ENCODE results near the gene ADAM17.
"Not testable (repeated sequence)": the region's sequence is repeated elsewhere in the genome, so short reads cannot be mapped to it uniquely, and the experiment has no call there.

GRCh38 chr2:9513946-9514345 is 41.7 kb downstream of the ADAM17 start:
- TF ChIP-seq EZH2phosphoT487 (IDR thresholded peaks at IDR 0.05; ENCODE audit: low read depth); CTCF (IDR thresholded peaks at IDR 0.05; ENCODE audit: low read depth, low read length): not testable (repeated sequence)

Measured in OCI-LY3 (cell line).